Measurements from ENCODE around the gene PPM1N. TPM values are rescaled to one million over a fixed set of nuclear protein-coding genes. Genes with fewer than 3 reads are reported as not detected.
A peak's percentile ranks its signal among the peaks of the same experiment; 100 is the strongest.

Gene PPM1N
- total and polyA plus RNA-seq, 2 of the 13 experiments (the other 11 are each of a cell fraction or from before 2014, with no cell fraction given) = 0.31 to 1.8 TPM

- TF ChIP-seq PRDM10 (CRISPR knock-in tag; IDR thresholded peaks at IDR 0.05; ENCODE audit: low read depth) (peak; percentile 64; the same call in 1 of the 2 replicates), PLSCR1 (CRISPR knock-in tag; IDR thresholded peaks at IDR 0.05; ENCODE audit: borderline replicate concordance) (no peak), NR2C2 (CRISPR knock-in tag; IDR thresholded peaks at IDR 0.05; ENCODE audit: borderline replicate concordance) (peak; percentile 14; the same call in 1 of the 2 replicates), ZNF253 (CRISPR knock-in tag; IDR thresholded peaks at IDR 0.05; ENCODE audit: borderline replicate concordance) (no peak), THAP9 (CRISPR knock-in tag; IDR thresholded peaks at IDR 0.05; ENCODE audit: borderline replicate concordance) (no peak), CERS6 (CRISPR knock-in tag; IDR thresholded peaks at IDR 0.05) (no peak), CEBPG (CRISPR knock-in tag; IDR thresholded peaks at IDR 0.05) (peak; percentile 15; the same call in 1 of the 2 replicates), ZNF577 (CRISPR knock-in tag; IDR thresholded peaks at IDR 0.05; ENCODE audit: borderline replicate concordance, low read depth) (no peak), ZHX1 (CRISPR knock-in tag; IDR thresholded peaks at IDR 0.05; ENCODE audit: low read depth) (no peak), ZNF354B (CRISPR knock-in tag; IDR thresholded peaks at IDR 0.05) (no peak), TRAFD1 (CRISPR knock-in tag; IDR thresholded peaks at IDR 0.05; ENCODE audit: borderline replicate concordance) (no peak), ZNF598 (CRISPR knock-in tag; IDR thresholded peaks at IDR 0.05; ENCODE audit: borderline replicate concordance) (no peak; the same call in 1 of the 2 replicates)
Measured at GRCh38 chr19:45506989-45507871, 9.0 kb downstream of the PPM1N start, which contains the start of gene VASP (continued).
